ENCODE measurements around the gene CD248.

Gene CD248

DNA sequence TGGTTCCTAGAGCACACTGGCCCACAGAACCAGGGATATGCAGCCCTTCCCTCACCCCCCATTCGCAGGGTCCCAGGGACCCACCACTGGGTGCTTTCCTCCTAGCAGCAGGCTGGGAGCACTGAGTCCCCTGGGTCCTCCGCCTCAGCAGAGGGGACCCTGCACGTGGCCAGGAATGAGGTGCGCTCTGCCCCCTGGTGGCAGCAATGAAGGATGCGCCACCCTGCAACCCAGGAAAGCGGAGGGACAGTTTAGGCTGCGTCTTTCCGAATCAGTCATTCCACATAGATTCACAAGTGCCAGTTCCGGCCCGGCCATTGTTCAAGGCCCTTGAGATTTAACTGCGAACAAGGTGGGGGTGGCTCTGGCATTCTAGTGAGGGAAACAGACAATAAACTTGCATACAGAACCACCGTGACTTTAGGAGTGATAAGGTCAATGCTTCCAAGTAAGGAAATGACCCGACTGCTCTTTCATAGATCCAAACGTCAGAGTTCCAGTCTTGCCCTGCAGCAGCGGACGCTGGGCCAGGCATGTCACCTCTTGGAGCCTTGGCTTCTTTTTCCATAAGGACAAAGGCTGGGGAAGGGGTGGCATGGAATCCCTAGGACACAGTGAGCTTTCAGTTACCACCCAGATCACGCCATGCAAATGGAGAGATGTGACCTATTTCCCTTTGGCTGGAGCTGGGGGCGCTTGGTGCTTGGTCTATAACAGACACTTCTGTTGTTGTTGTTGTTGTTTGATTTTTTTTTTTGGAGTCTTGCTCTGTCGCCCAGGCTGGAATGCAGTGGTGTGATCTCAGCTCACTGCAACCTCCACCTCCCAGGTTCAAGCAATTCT lies 11.7 kb upstream of the CD248 start:
- Histone ChIP-seq H3K4me1 (ENCODE audit: control insufficient read depth, insufficient read depth, low read length) (no peaks in the 10 kb centered on the region), H3K36me3 (ENCODE audit: control insufficient read depth in 2 of 2, insufficient read depth in 1 of 2, low read length in 2 of 2) (no peaks in the 10 kb centered on the region), H3K27ac (ENCODE audit: extremely low read depth, low read depth, low read length) (no peak overlapping the region), H3K4me3 (ENCODE audit: low read depth, low read length) (no peak overlapping the region), H3K9me3 (ENCODE audit: control insufficient read depth, insufficient read depth, low read depth, low read length) (no peaks in the 10 kb centered on the region)
- ChIA-PET CTCF (interaction anchor here (0.6 to 2.6 kb wide), 8 partner anchors 11 to 107 kb away, joined by 3 to 25 read pairs (median 4); no protein-coding TSS in a partner anchor), POLR2A (interaction anchor here (1.2 kb wide), 1 partner anchor 16 kb away, joined by 6 read pairs; no protein-coding TSS in a partner anchor)
- TF ChIP-seq OSR2 (tag by site-specific recombination; IDR thresholded peaks at IDR 0.05) (no peak), ZNF16 (tag by site-specific recombination; IDR thresholded peaks at IDR 0.05; ENCODE audit: low read depth) (no peak), PRDM1 (tag by site-specific recombination; IDR thresholded peaks at IDR 0.05) (no peak), ZNF114 (tag by site-specific recombination; IDR thresholded peaks at IDR 0.05) (no peak), ZNF776 (tag by site-specific recombination; IDR thresholded peaks at IDR 0.05; ENCODE audit: borderline replicate concordance) (no peak), ZNF629 (tag by site-specific recombination; IDR thresholded peaks at IDR 0.05) (0 out of 2 replicates have a peak, but pooled peaks have one; percentile 11), ZNF623 (tag by site-specific recombination; IDR thresholded peaks at IDR 0.05) (no peak), ZNF416 (tag by site-specific recombination; IDR thresholded peaks at IDR 0.05) (no peak), ZXDB (tag by site-specific recombination; IDR thresholded peaks at IDR 0.05) (no peak), ZNF157 (tag by site-specific recombination; IDR thresholded peaks at IDR 0.05) (no peak), ZNF660 (tag by site-specific recombination; IDR thresholded peaks at IDR 0.05) (no peak), ZNF202 (tag by site-specific recombination; IDR thresholded peaks at IDR 0.05; ENCODE audit: borderline replicate concordance) (no peak), SP7 (tag by site-specific recombination; IDR thresholded peaks at IDR 0.05) (0 out of 2 replicates have a peak, but pooled peaks have one; percentile 20), ZNF48 (tag by site-specific recombination; IDR thresholded peaks at IDR 0.05) (no peak), KLF16 (tag by site-specific recombination; IDR thresholded peaks at IDR 0.05) (no peak), MZF1 (tag by site-specific recombination; IDR thresholded peaks at IDR 0.05; ENCODE audit: borderline replicate concordance) (no peak), ZNF335 (tag by site-specific recombination; conservative IDR thresholded peaks at IDR 0.05) (peak; percentile 71), ZNF426 (tag by site-specific recombination; IDR thresholded peaks at IDR 0.05) (no peak)
- TF ChIP-seq, protein P1, sequence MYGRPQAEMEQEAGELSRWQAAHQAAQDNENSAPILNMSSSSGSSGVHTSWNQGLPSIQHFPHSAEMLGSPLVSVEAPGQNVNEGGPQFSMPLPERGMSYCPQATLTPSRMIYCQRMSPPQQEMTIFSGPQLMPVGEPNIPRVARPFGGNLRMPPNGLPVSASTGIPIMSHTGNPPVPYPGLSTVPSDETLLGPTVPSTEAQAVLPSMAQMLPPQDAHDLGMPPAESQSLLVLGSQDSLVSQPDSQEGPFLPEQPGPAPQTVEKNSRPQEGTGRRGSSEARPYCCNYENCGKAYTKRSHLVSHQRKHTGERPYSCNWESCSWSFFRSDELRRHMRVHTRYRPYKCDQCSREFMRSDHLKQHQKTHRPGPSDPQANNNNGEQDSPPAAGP (tag by site-specific recombination; IDR thresholded peaks at IDR 0.05) = peak; percentile 62; the same call in 1 of the 2 replicates
- TF ChIP-seq, protein P2, sequence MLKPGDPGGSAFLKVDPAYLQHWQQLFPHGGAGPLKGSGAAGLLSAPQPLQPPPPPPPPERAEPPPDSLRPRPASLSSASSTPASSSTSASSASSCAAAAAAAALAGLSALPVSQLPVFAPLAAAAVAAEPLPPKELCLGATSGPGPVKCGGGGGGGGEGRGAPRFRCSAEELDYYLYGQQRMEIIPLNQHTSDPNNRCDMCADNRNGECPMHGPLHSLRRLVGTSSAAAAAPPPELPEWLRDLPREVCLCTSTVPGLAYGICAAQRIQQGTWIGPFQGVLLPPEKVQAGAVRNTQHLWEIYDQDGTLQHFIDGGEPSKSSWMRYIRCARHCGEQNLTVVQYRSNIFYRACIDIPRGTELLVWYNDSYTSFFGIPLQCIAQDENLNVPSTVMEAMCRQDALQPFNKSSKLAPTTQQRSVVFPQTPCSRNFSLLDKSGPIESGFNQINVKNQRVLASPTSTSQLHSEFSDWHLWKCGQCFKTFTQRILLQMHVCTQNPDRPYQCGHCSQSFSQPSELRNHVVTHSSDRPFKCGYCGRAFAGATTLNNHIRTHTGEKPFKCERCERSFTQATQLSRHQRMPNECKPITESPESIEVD (tag by site-specific recombination; IDR thresholded peaks at IDR 0.05) = no peak
- TF ChIP-seq, protein P3, sequence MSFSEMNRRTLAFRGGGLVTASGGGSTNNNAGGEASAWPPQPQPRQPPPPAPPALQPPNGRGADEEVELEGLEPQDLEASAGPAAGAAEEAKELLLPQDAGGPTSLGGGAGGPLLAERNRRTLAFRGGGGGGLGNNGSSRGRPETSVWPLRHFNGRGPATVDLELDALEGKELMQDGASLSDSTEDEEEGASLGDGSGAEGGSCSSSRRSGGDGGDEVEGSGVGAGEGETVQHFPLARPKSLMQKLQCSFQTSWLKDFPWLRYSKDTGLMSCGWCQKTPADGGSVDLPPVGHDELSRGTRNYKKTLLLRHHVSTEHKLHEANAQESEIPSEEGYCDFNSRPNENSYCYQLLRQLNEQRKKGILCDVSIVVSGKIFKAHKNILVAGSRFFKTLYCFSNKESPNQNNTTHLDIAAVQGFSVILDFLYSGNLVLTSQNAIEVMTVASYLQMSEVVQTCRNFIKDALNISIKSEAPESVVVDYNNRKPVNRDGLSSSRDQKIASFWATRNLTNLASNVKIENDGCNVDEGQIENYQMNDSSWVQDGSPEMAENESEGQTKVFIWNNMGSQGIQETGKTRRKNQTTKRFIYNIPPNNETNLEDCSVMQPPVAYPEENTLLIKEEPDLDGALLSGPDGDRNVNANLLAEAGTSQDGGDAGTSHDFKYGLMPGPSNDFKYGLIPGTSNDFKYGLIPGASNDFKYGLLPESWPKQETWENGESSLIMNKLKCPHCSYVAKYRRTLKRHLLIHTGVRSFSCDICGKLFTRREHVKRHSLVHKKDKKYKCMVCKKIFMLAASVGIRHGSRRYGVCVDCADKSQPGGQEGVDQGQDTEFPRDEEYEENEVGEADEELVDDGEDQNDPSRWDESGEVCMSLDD (tag by site-specific recombination; IDR thresholded peaks at IDR 0.05) = peak; percentile 20; the same call in 1 of the 2 replicates
- TF ChIP-seq, protein P4, sequence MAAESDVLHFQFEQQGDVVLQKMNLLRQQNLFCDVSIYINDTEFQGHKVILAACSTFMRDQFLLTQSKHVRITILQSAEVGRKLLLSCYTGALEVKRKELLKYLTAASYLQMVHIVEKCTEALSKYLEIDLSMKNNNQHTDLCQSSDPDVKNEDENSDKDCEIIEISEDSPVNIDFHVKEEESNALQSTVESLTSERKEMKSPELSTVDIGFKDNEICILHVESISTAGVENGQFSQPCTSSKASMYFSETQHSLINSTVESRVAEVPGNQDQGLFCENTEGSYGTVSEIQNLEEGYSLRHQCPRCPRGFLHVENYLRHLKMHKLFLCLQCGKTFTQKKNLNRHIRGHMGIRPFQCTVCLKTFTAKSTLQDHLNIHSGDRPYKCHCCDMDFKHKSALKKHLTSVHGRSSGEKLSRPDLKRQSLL (tag by site-specific recombination; IDR thresholded peaks at IDR 0.05) = no peak
- TF ChIP-seq, protein P5, sequence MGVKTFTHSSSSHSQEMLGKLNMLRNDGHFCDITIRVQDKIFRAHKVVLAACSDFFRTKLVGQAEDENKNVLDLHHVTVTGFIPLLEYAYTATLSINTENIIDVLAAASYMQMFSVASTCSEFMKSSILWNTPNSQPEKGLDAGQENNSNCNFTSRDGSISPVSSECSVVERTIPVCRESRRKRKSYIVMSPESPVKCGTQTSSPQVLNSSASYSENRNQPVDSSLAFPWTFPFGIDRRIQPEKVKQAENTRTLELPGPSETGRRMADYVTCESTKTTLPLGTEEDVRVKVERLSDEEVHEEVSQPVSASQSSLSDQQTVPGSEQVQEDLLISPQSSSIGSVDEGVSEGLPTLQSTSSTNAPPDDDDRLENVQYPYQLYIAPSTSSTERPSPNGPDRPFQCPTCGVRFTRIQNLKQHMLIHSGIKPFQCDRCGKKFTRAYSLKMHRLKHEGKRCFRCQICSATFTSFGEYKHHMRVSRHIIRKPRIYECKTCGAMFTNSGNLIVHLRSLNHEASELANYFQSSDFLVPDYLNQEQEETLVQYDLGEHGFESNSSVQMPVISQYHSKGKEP (tag by site-specific recombination; IDR thresholded peaks at IDR 0.05) = no peak
- TF ChIP-seq, protein P6, sequence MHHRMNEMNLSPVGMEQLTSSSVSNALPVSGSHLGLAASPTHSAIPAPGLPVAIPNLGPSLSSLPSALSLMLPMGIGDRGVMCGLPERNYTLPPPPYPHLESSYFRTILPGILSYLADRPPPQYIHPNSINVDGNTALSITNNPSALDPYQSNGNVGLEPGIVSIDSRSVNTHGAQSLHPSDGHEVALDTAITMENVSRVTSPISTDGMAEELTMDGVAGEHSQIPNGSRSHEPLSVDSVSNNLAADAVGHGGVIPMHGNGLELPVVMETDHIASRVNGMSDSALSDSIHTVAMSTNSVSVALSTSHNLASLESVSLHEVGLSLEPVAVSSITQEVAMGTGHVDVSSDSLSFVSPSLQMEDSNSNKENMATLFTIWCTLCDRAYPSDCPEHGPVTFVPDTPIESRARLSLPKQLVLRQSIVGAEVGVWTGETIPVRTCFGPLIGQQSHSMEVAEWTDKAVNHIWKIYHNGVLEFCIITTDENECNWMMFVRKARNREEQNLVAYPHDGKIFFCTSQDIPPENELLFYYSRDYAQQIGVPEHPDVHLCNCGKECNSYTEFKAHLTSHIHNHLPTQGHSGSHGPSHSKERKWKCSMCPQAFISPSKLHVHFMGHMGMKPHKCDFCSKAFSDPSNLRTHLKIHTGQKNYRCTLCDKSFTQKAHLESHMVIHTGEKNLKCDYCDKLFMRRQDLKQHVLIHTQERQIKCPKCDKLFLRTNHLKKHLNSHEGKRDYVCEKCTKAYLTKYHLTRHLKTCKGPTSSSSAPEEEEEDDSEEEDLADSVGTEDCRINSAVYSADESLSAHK (tag by site-specific recombination; IDR thresholded peaks at IDR 0.05) = no peak
- TF ChIP-seq, protein P7, sequence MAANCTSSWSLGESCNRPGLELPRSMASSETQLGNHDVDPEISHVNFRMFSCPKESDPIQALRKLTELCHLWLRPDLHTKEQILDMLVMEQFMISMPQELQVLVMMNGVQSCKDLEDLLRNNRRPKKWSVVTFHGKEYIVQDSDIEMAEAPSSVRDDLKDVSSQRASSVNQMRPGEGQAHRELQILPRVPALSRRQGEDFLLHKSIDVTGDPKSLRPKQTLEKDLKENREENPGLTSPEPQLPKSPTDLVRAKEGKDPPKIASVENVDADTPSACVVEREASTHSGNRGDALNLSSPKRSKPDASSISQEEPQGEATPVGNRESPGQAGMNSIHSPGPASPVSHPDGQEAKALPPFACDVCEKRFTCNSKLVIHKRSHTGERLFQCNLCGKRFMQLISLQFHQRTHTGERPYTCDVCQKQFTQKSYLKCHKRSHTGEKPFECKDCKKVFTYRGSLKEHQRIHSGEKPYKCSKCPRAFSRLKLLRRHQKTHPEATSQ (tag by site-specific recombination; IDR thresholded peaks at IDR 0.05) = no peak
